Measurements from ENCODE around the gene MACIR. TPM values are rescaled to one million over a fixed set of nuclear protein-coding genes. Genes with fewer than 3 reads are reported as not detected.
A peak's percentile ranks its signal among the peaks of the same experiment; 100 is the strongest.
"Not testable (repeated sequence)": the region's sequence is repeated elsewhere in the genome, so short reads cannot be mapped to it uniquely, and the experiment has no call there.

The MACIR gene
- total RNA-seq, 1 donor from 2014 or later, result 11.6 TPM

DNA sequence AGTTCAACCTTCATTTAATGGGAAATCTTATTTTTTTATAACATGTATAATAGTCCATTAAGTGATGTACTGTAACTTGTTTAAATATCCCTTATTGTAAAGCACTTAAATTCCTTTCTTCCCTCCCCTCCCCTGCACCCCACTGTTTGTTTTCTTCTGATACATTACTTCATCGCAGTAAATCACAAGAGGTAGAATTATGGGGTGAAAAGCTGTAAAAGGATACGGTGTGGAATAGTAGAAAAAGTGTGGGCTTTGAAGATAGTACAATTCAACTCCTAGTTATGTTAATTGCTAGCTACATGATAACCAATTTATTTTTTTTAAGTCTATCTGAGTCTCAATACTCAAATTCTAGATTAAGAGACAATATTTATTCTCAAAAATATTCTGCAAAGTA is 41.9 kb upstream of the MACIR start:
- DNase-seq (ENCODE audit: low read depth) (no peak), FAIRE-seq (no peak)
- no peaks in the 10 kb centered on the region for H3K36me3 ChIP-seq (ENCODE audit: control insufficient read depth, insufficient read depth, low read length)
- no peak overlapping the region for H3K4me3 ChIP-seq (ENCODE audit: low read depth, low read length)
- no peak for TF ChIP-seq CTCF (IDR thresholded peaks at IDR 0.05; ENCODE audit: insufficient read depth, low read length, severe bottlenecking)
- no peaks in the 10 kb centered on the region for H3K27me3 ChIP-seq (ENCODE audit: control insufficient read depth, insufficient read depth, low read length)

DNA sequence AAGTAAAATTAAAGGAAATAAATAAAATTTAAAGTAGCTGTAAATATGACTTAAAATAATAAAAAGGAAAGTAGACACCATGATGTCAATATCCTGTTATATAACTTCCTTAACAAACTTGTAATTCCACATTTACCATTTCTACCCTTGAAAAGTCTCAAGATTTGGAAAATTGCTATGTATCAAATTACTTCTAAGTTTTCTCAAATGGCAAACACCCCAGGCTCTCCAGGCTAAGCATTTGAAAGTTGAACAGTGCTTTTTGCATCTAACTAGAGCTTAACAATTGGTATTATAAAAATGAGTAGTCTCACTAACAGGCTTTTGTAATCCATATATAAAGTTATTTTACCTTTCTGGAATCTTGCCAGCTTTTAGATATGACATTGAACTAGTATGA is 41.5 kb upstream of the MACIR start:
- FAIRE-seq (no peak), DNase-seq (ENCODE audit: low read depth) (no peak)
- H3K36me3 ChIP-seq (ENCODE audit: control insufficient read depth, insufficient read depth, low read length), result no peaks in the 10 kb centered on the region
- H3K27me3 ChIP-seq (ENCODE audit: control insufficient read depth, insufficient read depth, low read length), result no peaks in the 10 kb centered on the region
- H3K4me3 ChIP-seq (ENCODE audit: low read depth, low read length), result no peak overlapping the region
- TF ChIP-seq CTCF (IDR thresholded peaks at IDR 0.05; ENCODE audit: insufficient read depth, low read length, severe bottlenecking), result no peak

- H3K4me3 ChIP-seq (ENCODE audit: low read depth, low read length), result no peak overlapping the region
- TF ChIP-seq CTCF (IDR thresholded peaks at IDR 0.05; ENCODE audit: insufficient read depth, low read length, severe bottlenecking), result no peak
- DNase-seq (ENCODE audit: low read depth) (peak; percentile 73), FAIRE-seq (no peak)
- H3K27me3 ChIP-seq (ENCODE audit: control insufficient read depth, insufficient read depth, low read length), result no peaks in the 10 kb centered on the region
- no peaks in the 10 kb centered on the region for H3K36me3 ChIP-seq (ENCODE audit: control insufficient read depth, insufficient read depth, low read length)
Observed at GRCh38 chr5:103218164-103218563, 40.4 kb upstream of the MACIR start.

DNA sequence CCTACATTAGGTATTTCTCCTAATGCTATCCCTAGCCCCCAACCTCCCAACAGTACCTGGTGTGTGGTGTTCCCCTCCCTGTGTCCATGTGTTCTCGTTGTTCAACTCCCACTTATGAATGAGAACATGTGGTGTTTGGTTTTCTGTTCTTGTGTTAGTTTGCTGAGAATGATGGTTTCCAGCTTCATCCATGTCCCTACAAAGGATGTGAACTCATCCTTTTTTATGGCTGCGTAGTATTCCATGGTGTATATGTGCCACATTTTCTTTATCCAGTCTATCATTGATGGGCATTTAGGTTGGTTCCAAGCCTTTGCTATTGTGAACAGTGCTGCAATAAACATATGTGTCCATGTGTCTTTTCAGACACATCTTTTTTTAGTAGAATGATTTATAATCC is 39.5 kb upstream of the MACIR start:
- not testable (repeated sequence) for DNase-seq (ENCODE audit: low read depth); FAIRE-seq; H3K36me3 ChIP-seq (ENCODE audit: control insufficient read depth, insufficient read depth, low read length); H3K27me3 ChIP-seq (ENCODE audit: control insufficient read depth, insufficient read depth, low read length); H3K4me3 ChIP-seq (ENCODE audit: low read depth, low read length)

- no peak for TF ChIP-seq CTCF (IDR thresholded peaks at IDR 0.05; ENCODE audit: insufficient read depth, low read length, severe bottlenecking)
- DNase-seq (ENCODE audit: low read depth), result no peak
- H3K4me3 ChIP-seq (ENCODE audit: low read depth, low read length), result no peak overlapping the region
- no peaks in the 10 kb centered on the region for H3K36me3 ChIP-seq (ENCODE audit: control insufficient read depth, insufficient read depth, low read length)
- H3K27me3 ChIP-seq (ENCODE audit: control insufficient read depth, insufficient read depth, low read length), result no peaks in the 10 kb centered on the region
- no peak for FAIRE-seq
Observed at GRCh38 chr5:103223031-103223955, 35.3 kb upstream of the MACIR start.

DNA sequence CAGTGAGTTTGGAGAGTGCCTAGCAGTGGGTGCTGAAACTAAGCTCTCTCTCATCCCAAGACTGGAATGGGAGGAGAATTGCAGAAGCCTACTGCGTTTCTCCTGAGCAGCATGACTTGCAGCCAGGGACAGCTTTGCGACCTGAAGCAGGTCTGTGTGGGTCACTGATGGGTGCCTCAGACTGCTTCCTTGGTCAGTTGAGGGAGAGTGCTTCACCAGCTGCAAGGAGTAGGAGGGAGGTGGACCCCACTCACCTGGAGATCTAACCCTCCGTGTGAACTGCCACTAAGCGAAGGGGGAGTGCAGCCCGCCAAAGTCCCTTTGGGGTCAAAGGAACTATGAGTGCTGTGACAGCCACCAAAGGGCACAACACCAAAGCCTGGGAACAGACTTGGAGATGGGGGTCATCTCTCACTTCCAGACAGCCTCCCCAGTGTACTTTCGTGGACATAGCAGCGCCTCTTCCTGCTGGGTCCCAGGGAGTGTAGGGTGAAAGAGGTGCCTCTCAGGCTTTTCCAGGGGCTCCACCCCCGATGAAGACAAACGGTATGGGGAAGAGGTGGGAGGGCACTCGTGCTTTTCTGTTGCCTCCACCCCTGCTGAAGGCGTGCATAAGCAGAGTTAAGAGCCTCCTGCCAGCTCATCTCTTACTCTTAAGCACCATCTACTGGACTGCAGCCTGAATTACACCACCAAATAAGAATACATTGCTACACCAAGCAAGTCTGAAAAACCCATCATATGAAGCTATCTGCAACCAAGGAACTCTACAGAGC is 34.3 kb upstream of the MACIR start:
- DNase-seq (ENCODE audit: low read depth) (peak; percentile 68), FAIRE-seq (peak; percentile 94)
- Histone ChIP-seq H3K36me3 (ENCODE audit: control insufficient read depth, insufficient read depth, low read length) (no peaks in the 10 kb centered on the region), H3K4me3 (ENCODE audit: low read depth, low read length) (no peak overlapping the region), H3K27me3 (ENCODE audit: control insufficient read depth, insufficient read depth, low read length) (no peaks in the 10 kb centered on the region)
- peak; percentile 76 for TF ChIP-seq CTCF (IDR thresholded peaks at IDR 0.05; ENCODE audit: insufficient read depth, low read length, severe bottlenecking)
